ENCODE data around the gene MMP3.

MMP3 gene

GRCh38 chr11:102800767-102801166, 42.6 kb downstream of the MMP3 start:
- no peak overlapping the region for H3K9ac ChIP-seq
- no peaks in the 10 kb centered on the region for H3K9me3 ChIP-seq (replicated peaks in 1 of 11)

GRCh38 chr11:102799681-102800340, 43.6 kb downstream of the MMP3 start:
- no peak overlapping the region for H3K27ac ChIP-seq
- H3K36me3 ChIP-seq = no peaks in the 10 kb centered on the region
- no peak overlapping the region for H3K4me3 ChIP-seq
- no peaks in the 10 kb centered on the region for H3K27me3 ChIP-seq
- TF ChIP-seq Cebpa-rat (IDR thresholded peaks at IDR 0.05) = no peak
- no peaks in the 10 kb centered on the region for H4K20me1 ChIP-seq
- H3K9me3 ChIP-seq (replicated peaks in 1 of 11) = no peaks in the 10 kb centered on the region
- H3K4me1 ChIP-seq = peaks cover 0 to 58% (median 2%) of the 10 kb centered on the region in 10 experiments; a peak in 8 of 20 replicates
- no peak overlapping the region for H3K9ac ChIP-seq
- H3K4me2 ChIP-seq = peak overlapping the region in 3 of 11 experiments; percentile 25 to 46 (median 29); a peak in 5 of 22 replicates

More at GRCh38 chr11:102800767-102801166, 42.6 kb downstream of the MMP3 start:
- Histone ChIP-seq H3K4me1 (peaks cover 0 to 52% (median 2%) of the 10 kb centered on the region in 10 experiments; a peak in 8 of 20 replicates), H3K4me2 (peak overlapping the region in 2 of 11 experiments; percentile 18 to 25; a peak in 3 of 22 replicates), H3K36me3 (no peaks in the 10 kb centered on the region), H3K27me3 (no peaks in the 10 kb centered on the region), H3K4me3 (no peak overlapping the region), H3K27ac (no peak overlapping the region), H4K20me1 (no peaks in the 10 kb centered on the region)
- no peak for TF ChIP-seq Cebpa-rat (IDR thresholded peaks at IDR 0.05)

GRCh38 chr11:102798012-102798746, 45.2 kb downstream of the MMP3 start, which contains the start of gene MMP1:
Gene MMP1, minus strand, starts transcription at chr11:102798160. Its CDS starts 68 bp downstream, at chr11:102798092.
- Histone ChIP-seq H3K9ac (peak within 1 kb of the TSS in 1 of 11 experiments; percentile 18; a peak in 1 of 22 replicates), H4K20me1 (no peaks in the 10 kb centered on the region), H3K36me3 (no peaks in the 10 kb centered on the region), H3K4me1 (peaks cover 0 to 75% (median 4%) of the 10 kb centered on the region in 10 experiments; a peak in 8 of 20 replicates), H3K27me3 (no peaks in the 10 kb centered on the region), H3K4me2 (peak within 1 kb of the TSS in 3 of 11 experiments; percentile 10 to 52 (median 29); a peak in 5 of 22 replicates), H3K4me3 (peak within 1 kb of the TSS in 1 of 10 experiments; percentile 33; a peak in 2 of 20 replicates), H3K27ac (no peak within 1 kb of the TSS; a peak in 1 of 22 replicates), H3K9me3 (replicated peaks in 1 of 11) (no peaks in the 10 kb centered on the region)
- TF ChIP-seq Cebpa-rat (IDR thresholded peaks at IDR 0.05) = no peak

GRCh38 chr11:102794382-102794781, 49.0 kb downstream of the MMP3 start:
- Histone ChIP-seq H3K4me2 (peak overlapping the region in 2 of 11 experiments; percentile 31 to 40; a peak in 5 of 22 replicates), H3K4me1 (peaks cover 0 to 60% (median 0%) of the 10 kb centered on the region in 10 experiments; a peak in 5 of 20 replicates), H3K9ac (no peak overlapping the region), H3K36me3 (no peaks in the 10 kb centered on the region), H3K9me3 (replicated peaks in 1 of 11) (no peaks in the 10 kb centered on the region), H3K4me3 (no peak overlapping the region), H3K27ac (peak overlapping the region in 2 of 11 experiments; percentile 23 to 56; a peak in 2 of 22 replicates), H3K27me3 (no peaks in the 10 kb centered on the region), H4K20me1 (no peaks in the 10 kb centered on the region)
- TF ChIP-seq Cebpa-rat (IDR thresholded peaks at IDR 0.05) = no peak

DNA sequence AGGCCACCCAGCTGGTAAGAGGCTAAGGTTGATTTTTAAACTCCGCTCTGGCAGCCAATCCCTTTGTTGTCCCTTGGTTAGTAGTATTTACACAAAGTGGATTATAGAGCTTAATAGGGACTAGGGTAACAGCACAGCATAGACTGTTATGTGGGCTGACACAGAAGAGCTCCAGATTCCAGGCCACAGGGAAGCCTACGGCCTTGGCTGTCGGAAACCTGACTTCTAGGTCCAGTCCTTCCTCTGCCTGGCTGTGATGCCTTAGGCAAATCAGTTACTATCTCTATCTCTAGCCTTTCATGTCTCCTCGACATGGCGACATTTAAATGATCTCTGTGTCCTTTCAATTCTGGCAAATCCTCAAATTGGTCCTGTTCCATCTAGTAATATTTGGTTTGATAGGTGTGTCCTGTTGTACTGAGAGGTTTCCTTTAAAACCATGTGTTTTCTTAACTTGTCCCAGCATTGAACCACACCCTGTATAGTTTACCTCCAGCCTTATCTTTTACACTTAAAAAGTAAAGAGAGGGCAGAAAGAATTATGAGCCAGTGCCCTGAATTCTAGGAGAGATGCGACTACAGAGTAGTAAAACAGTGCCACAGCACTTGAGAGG, 49.6 kb downstream of the MMP3 start:
- Histone ChIP-seq H3K9me3 (replicated peaks in 1 of 11) (no peaks in the 10 kb centered on the region), H3K27ac (peak overlapping the region in 3 of 11 experiments; percentile 21 to 56 (median 23); a peak in 4 of 22 replicates), H3K27me3 (no peaks in the 10 kb centered on the region), H3K4me1 (peaks cover 0 to 60% (median 0%) of the 10 kb centered on the region in 10 experiments; a peak in 5 of 20 replicates), H3K4me3 (no peak overlapping the region), H3K36me3 (no peaks in the 10 kb centered on the region), H4K20me1 (no peaks in the 10 kb centered on the region), H3K9ac (peak overlapping the region in 1 of 11 experiments; percentile 14; a peak in 2 of 22 replicates), H3K4me2 (peak overlapping the region in 2 of 11 experiments; percentile 31 to 40; a peak in 4 of 22 replicates)
- no peak for TF ChIP-seq Cebpa-rat (IDR thresholded peaks at IDR 0.05)

DNA sequence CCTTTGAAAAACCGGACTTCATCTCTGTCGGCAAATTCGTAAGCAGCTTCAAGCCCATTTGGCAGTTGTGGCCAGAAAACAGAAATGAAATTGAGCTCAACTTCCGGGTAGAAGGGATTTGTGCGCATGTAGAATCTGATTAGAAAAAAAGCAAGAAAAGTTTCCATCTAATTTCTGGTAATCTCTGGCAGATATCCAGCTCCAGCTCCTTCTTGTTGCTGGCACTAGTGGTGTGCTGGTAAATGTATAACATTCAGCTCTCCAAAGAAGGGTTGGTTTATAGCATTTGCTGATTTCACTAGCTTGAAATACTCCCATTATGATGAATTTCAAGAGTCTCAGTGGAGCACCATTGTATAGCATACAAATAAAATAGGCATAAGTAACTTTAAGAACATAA, 50.8 kb downstream of the MMP3 start:
- Histone ChIP-seq H3K4me3 (no peak overlapping the region), H3K9ac (no peak overlapping the region), H3K9me3 (replicated peaks in 1 of 11) (no peaks in the 10 kb centered on the region), H3K27ac (peak overlapping the region in 1 of 11 experiments; percentile 25; a peak in 1 of 22 replicates), H3K27me3 (no peaks in the 10 kb centered on the region), H3K4me1 (peaks cover 0 to 55% (median 0%) of the 10 kb centered on the region in 10 experiments; a peak in 4 of 20 replicates), H4K20me1 (no peaks in the 10 kb centered on the region), H3K36me3 (no peaks in the 10 kb centered on the region), H3K4me2 (peak overlapping the region in 2 of 11 experiments; percentile 40 to 47; a peak in 2 of 22 replicates)
- no peak for TF ChIP-seq Cebpa-rat (IDR thresholded peaks at IDR 0.05)

- Histone ChIP-seq H3K27me3 (no peaks in the 10 kb centered on the region), H4K20me1 (no peaks in the 10 kb centered on the region), H3K4me1 (peaks cover 0 to 56% (median 0%) of the 10 kb centered on the region in 10 experiments; a peak in 5 of 20 replicates), H3K9ac (no peak overlapping the region), H3K4me3 (no peak overlapping the region), H3K4me2 (peak overlapping the region in 1 of 11 experiments; percentile 34; a peak in 2 of 22 replicates), H3K9me3 (replicated peaks in 1 of 11) (no peaks in the 10 kb centered on the region), H3K27ac (no peak overlapping the region), H3K36me3 (no peaks in the 10 kb centered on the region)
- TF ChIP-seq Cebpa-rat (IDR thresholded peaks at IDR 0.05) = no peak
These were observed 52.0 kb downstream of the MMP3 start for GRCh38 chr11:102791271-102792036.

DNA sequence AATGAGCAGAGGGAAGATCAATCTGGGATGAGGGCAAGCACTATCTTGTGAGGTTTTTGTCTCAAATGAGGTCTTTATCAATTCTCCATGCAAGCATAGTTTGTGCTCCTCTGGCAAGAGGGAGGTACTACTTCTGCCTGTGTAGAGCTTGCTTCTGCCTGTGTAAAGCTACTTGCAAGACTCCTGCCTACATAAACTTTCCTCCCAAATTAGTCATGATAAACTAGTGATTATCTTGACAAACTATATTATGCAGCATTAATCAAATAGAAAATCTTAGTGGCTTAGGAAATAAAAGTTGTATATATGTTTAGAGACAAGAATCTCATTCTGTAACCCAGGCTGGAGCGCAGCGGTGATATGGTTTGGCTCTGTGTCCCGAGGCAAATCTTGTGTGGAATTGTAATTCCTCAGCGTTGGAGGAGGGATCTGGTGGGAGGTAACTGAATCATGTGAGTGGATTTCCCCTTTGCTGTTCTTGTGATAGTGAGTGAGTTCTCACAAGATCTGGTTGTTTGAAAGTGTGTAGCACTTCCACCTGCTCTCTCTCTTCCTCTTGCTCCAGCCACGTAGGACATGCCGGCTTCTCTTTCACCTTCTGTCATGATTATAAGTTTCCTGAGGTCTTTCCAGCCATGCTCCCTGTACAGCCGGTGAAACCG, 54.9 kb downstream of the MMP3 start:
- Histone ChIP-seq H4K20me1 (no peaks in the 10 kb centered on the region), H3K36me3 (no peaks in the 10 kb centered on the region), H3K27me3 (no peaks in the 10 kb centered on the region), H3K4me2 (peak overlapping the region in 2 of 11 experiments; percentile 4 to 15; a peak in 2 of 22 replicates), H3K4me3 (no peak overlapping the region), H3K9me3 (replicated peaks in 1 of 11) (no peaks in the 10 kb centered on the region), H3K4me1 (peaks cover 0 to 53% (median 0%) of the 10 kb centered on the region in 10 experiments; a peak in 5 of 20 replicates), H3K27ac (no peak overlapping the region), H3K9ac (no peak overlapping the region)
- no peak for TF ChIP-seq Cebpa-rat (IDR thresholded peaks at IDR 0.05)
